Hepatocyte (in vitro differentiated cells): ENCODE data around the gene VPS13D. TPM values are rescaled to one million over a fixed set of nuclear protein-coding genes. Genes with fewer than 3 reads are reported as not detected.

Experiments used
- DNase-seq: peaks from one replicate; pipeline ENCODE4 v3.0.0-alpha.2; 2016; ENCODE audit warnings: low spot score
- H2AFZ ChIP-seq: fragments of 200-600 bp; sonication (generic); 2 replicates; pipeline ENCODE4 v1.6.0; 2016; ENCODE audit warnings: antibody characterized with exemption, mild to moderate bottlenecking
- H3K27ac ChIP-seq: fragments of 200-600 bp; sonication (generic); 2 replicates; pipeline ENCODE4 v1.5.1; 2016; ENCODE audit warnings: mild to moderate bottlenecking
- H3K27me3 ChIP-seq: fragments of 200-600 bp; sonication (generic); 2 replicates; pipeline ENCODE4 v1.6.1; 2016
- H3K36me3 ChIP-seq: fragments of 200-600 bp; sonication (generic); replicated peaks from 2 replicates; pipeline ENCODE4 v1.5.1; 2016; ENCODE audit warnings: low read depth; ENCODE audit not compliant: insufficient read depth
- H3K4me1 ChIP-seq: fragments of 200-600 bp; sonication (generic); 2 replicates; pipeline ENCODE4 v1.5.1; 2016; ENCODE audit warnings: mild to moderate bottlenecking, moderate library complexity; ENCODE audit not compliant: insufficient read depth
- H3K4me2 ChIP-seq: fragments of 200-600 bp; sonication (generic); 2 replicates; pipeline ENCODE4 v1.6.0; 2016
- H3K4me3 ChIP-seq: fragments of 200-600 bp; sonication (generic); 2 replicates; pipeline ENCODE4 v1.5.1; 2016; ENCODE audit warnings: mild to moderate bottlenecking
- H3K79me2 ChIP-seq: fragments of 200-600 bp; sonication (generic); 2 replicates; pipeline ENCODE4 v1.6.0; 2017; ENCODE audit warnings: mild to moderate bottlenecking
- H3K9me2 ChIP-seq: fragments of 200-600 bp; sonication (generic); replicated peaks from 2 replicates; pipeline ENCODE4 v1.6.0; 2017; ENCODE audit warnings: mild to moderate bottlenecking; ENCODE audit not compliant: insufficient read depth
- H3K9me3 ChIP-seq: fragments of 200-600 bp; sonication (generic); 2 replicates; pipeline ENCODE4 v1.5.1; 2016; ENCODE audit warnings: low read depth, mild to moderate bottlenecking
- H4K20me1 ChIP-seq: fragments of 200-600 bp; sonication (generic); 2 replicates; pipeline ENCODE4 v1.6.0; 2016; ENCODE audit warnings: mild to moderate bottlenecking; ENCODE audit not compliant: insufficient read depth, poor library complexity, severe bottlenecking
- CTCF ChIP-seq: fragments of 200-600 bp; sonication (generic); IDR thresholded peaks from 2 replicates; pipeline ENCODE4 v1.5.1; 2016; ENCODE audit warnings: antibody characterized with exemption, mild to moderate bottlenecking; ENCODE audit not compliant: poor library complexity
- EZH2 ChIP-seq: fragments of 200-600 bp; sonication (generic); IDR thresholded peaks from 2 replicates; pipeline ENCODE4 v1.6.1; 2016; ENCODE audit warnings: antibody characterized with exemption, mild to moderate bottlenecking, borderline replicate concordance
- EZH2phosphoT487 ChIP-seq: fragments of 200-600 bp; sonication (generic); IDR thresholded peaks from one replicate; pipeline ENCODE4 v1.6.1; 2018; ENCODE audit warnings: antibody characterized with exemption, mild to moderate bottlenecking, low read depth, moderate library complexity; ENCODE audit not compliant: unreplicated experiment, severe bottlenecking
- WGBS: methylation state at CpG from one replicate; pipeline ENCODE4 v1.1.6; 2016; ENCODE audit warnings: low lambda C conversion rate; ENCODE audit errors: missing lambda C conversion rate; 5-methylcytosine and 5-hydroxymethylcytosine counted together
- polyA plus RNA-seq: library from polyadenylated mRNA; unstranded; fragments of >200 nt; fragmentation: Nextera tagmentation; extraction: Ambion mirVana; gene quantifications from 2 replicates; pipeline ENCODE4 v1.2.1, GENCODE V29; 2016
- total RNA-seq: library from RNA; depleted of rRNA; stranded (reverse); fragments of >200 nt; gene quantifications from 2 replicates; pipeline ENCODE4 v1.2.3, GENCODE V29; 2014

VPS13D gene
- total and polyA plus RNA-seq, 2 experiments from 2014 or later = 7.3 to 32.2 TPM

- no peak overlapping the region for H3K4me3 ChIP-seq
- H3K4me2 ChIP-seq = no peak overlapping the region
- no peaks in the 10 kb centered on the region for H4K20me1 ChIP-seq
- no peak overlapping the region for H3K27ac ChIP-seq
- TF ChIP-seq CTCF (no peak), EZH2 (no peak), EZH2phosphoT487 (no peak)
- H3K27me3 ChIP-seq = no peaks in the 10 kb centered on the region
- no peaks in the 10 kb centered on the region for H3K36me3 ChIP-seq
- WGBS = 63% methylated on average over 5 of the region's 5 CpGs
- no peaks in the 10 kb centered on the region for H3K4me1 ChIP-seq
- H3K9me2 ChIP-seq = no peaks in the 10 kb centered on the region
- no peaks in the 10 kb centered on the region for H3K79me2 ChIP-seq
- H2AFZ ChIP-seq = no peak overlapping the region
- DNase-seq = no peak
- no peaks in the 10 kb centered on the region for H3K9me3 ChIP-seq
These were observed 21.6 kb downstream of the VPS13D start for GRCh38 chr1:12251442-12251841.

GRCh38 chr1:12255913-12256312, 26.1 kb downstream of the VPS13D start:
- no peaks in the 10 kb centered on the region for H3K36me3 ChIP-seq
- no peak overlapping the region for H3K27ac ChIP-seq
- H3K4me3 ChIP-seq = no peak overlapping the region
- no peak overlapping the region for H3K4me2 ChIP-seq
- H3K9me2 ChIP-seq = no peaks in the 10 kb centered on the region
- H4K20me1 ChIP-seq = no peaks in the 10 kb centered on the region
- DNase-seq = no peak
- H3K79me2 ChIP-seq = no peaks in the 10 kb centered on the region
- no peaks in the 10 kb centered on the region for H3K4me1 ChIP-seq
- H3K27me3 ChIP-seq = no peaks in the 10 kb centered on the region
- TF ChIP-seq EZH2 (no peak), EZH2phosphoT487 (no peak), CTCF (no peak)
- 100% methylated on average over 2 of the region's 2 CpGs for WGBS
- no peak overlapping the region for H2AFZ ChIP-seq
- no peaks in the 10 kb centered on the region for H3K9me3 ChIP-seq

- H3K36me3 ChIP-seq = no peaks in the 10 kb centered on the region
- no peak for TF ChIP-seq EZH2
- no peak for TF ChIP-seq CTCF
- TF ChIP-seq EZH2phosphoT487 = no peak
- no peaks in the 10 kb centered on the region for H3K9me3 ChIP-seq
- H3K4me2 ChIP-seq = no peak overlapping the region
- no peak overlapping the region for H3K27ac ChIP-seq
- no peak overlapping the region for H2AFZ ChIP-seq
- no peaks in the 10 kb centered on the region for H3K27me3 ChIP-seq
- H3K79me2 ChIP-seq = no peaks in the 10 kb centered on the region
- H3K9me2 ChIP-seq = no peaks in the 10 kb centered on the region
- no peak overlapping the region for H3K4me3 ChIP-seq
- 72% methylated on average over 7 of the region's 7 CpGs for WGBS
- no peaks in the 10 kb centered on the region for H3K4me1 ChIP-seq
- H4K20me1 ChIP-seq = no peaks in the 10 kb centered on the region
- no peak for DNase-seq
These were observed 28.4 kb downstream of the VPS13D start for GRCh38 chr1:12258272-12258671.

- Histone ChIP-seq H3K79me2 (no peaks in the 10 kb centered on the region), H3K27ac (no peak overlapping the region), H3K9me3 (no peaks in the 10 kb centered on the region), H3K4me1 (no peaks in the 10 kb centered on the region), H4K20me1 (no peaks in the 10 kb centered on the region), H3K27me3 (no peaks in the 10 kb centered on the region), H3K36me3 (no peaks in the 10 kb centered on the region), H2AFZ (no peak overlapping the region), H3K9me2 (no peaks in the 10 kb centered on the region), H3K4me2 (no peak overlapping the region), H3K4me3 (no peak overlapping the region)
- no peak for DNase-seq
- WGBS = 92% methylated on average over 1 of the region's 1 CpG
- TF ChIP-seq EZH2 (no peak), CTCF (no peak), EZH2phosphoT487 (no peak)
These were observed 39.5 kb downstream of the VPS13D start for GRCh38 chr1:12269351-12269750.
